IPS DF 4.7 (cell line): ENCODE results near the gene INPP4A.
"Not testable (repeated sequence)": the region's sequence is repeated elsewhere in the genome, so short reads cannot be mapped to it uniquely, and the experiment has no call there.

ENCODE experiments used
- DNase-seq: peaks from one replicate; pipeline ENCODE4 v3.0.0-alpha.2; 2013; ENCODE audit warnings: low spot score; ENCODE audit errors: extremely low read depth

INPP4A gene

DNA sequence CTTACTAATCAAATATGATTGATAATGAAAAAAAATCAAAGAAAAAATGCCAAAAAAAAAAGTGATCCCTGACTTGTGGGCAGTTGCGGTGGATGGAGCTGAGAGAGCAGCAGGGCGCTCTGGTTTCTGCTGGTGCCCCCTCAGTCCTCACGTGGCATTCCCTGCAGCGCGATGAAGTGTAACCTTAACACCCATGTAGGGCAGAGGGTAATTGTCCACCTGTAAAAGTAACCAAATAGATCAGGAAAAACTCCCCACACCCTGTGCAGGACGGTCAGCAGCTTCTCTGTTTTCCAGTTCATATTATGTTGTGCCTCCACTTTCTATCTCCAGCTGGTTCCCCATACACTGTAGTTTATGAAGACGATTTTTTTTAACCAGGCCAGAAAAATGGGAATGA is 138.6 kb downstream of the INPP4A start:
- no peak for DNase-seq

DNA sequence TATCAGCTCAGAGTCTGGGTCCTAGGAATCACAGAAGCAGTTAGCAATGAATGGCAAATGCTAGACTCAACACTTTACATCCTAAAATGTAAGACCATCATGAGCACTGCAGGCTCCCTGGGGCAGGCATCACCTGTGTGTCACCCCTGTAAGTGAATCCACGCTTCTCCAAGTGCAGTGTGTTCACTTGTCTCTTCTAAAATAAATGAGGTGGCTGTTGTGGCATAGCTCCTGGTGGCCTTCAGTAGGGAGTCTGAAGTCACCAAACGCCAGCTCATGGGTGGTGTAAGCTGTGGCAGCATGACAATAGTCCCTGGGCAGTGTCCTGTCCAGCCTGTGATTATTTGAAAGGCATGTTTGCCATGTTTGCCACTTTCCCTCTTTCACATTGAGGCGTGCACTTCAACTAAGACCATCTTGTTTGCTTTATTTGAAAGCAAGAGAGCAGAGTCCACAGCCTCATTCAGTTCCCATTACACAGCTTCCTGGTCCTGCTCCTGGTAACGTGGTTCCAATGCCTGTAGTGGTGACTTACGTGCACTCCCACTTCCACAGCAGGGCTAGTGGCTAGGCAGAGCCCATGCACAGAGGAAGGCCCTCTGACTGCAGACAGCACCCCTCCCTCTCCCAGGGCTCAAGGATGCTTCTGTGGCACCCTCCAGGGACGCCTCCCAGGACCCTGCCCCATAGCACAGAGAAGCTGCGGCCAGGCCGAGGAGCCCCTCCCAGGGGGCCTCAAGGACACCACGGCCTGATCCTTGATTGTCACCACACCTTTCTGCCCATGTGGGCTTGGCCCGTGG is 139.4 kb downstream of the INPP4A start:
- DNase-seq: no peak

GRCh38 chr2:98585386-98585785 is 140.7 kb downstream of the INPP4A start:
- no peak for DNase-seq

- no peak for DNase-seq
Observed at GRCh38 chr2:98586551-98587140, 142.0 kb downstream of the INPP4A start.

DNA sequence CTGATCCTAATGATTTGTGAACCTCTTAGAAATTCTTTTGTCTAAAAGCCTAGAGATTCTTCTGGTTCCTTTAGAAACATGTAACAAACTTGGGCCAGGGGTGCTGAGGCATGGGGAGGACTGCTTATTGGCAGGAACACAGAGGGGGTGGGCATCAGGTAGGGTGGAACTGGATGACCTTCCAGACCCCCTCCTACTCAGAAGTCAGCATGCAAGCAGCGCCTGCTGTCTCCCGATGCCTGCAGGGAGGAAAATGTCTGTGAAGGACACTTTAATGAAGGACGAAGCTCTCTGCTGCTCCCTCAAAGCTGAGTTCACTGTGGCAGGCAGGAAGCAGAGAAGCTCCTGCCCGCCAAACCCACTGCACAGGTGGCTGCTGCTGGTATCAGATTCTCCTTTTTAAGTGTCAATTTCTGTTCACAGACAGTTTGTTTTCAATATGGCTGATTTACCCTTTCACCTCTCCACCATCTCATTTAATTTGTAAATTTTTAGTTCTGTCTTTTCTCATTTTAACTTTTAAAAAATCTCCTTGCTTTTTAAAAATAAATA is 144.3 kb downstream of the INPP4A start:
- DNase-seq: no peak

- no peak for DNase-seq
Observed at GRCh38 chr2:98589489-98589888, 144.8 kb downstream of the INPP4A start.

- DNase-seq: no peak
Observed at GRCh38 chr2:98592565-98592964, 147.9 kb downstream of the INPP4A start.

DNA sequence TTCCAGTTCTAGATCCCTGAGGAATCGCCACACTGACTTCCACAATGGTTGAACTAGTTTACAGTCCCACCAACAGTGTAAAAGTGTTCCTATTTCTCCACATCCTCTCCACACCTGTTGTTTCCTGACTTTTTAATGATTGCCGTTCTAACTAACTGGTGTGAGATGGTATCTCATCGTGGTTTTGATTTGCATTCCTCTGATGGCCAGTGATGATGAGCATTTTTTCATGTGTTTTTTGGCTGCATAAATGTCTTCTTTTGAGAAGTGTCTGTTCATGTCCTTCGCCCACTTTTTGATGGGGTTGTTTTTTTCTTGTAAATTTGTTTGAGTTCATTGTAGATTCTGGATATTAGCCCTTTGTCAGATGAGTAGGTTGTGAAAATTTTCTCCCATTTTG is 150.0 kb downstream of the INPP4A start:
- not testable (repeated sequence) for DNase-seq

- DNase-seq: no peak
Observed at GRCh38 chr2:98598781-98599428, 154.2 kb downstream of the INPP4A start.

DNA sequence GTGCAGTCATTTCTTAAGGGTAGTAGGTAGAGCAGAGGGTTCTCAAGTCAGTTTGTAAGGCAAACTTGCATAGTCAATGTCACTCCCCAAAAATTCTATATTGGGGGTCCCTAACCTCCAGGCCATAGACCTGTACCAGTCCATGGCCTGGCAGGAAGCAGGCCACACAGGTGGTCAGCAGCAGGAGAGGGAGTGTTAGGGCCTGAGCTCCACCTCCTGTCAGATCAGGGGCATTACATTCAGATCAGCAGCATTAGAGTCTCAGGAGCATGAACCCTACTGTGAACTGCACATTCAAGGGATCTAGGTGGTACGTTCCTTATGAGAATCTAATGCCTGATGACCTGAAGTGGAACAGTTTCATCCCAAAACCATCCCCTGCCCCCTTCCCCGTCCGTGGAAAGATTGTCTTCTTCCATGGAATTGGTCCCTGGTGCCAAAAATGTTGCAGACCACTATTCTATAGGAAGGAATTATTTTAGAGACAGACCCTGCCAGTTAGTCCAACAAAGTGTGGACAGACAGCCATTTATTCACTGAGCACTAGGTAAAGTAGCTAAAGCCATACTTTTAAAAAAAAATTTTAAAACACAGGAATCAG is 157.0 kb downstream of the INPP4A start:
- DNase-seq: no peak

GRCh38 chr2:98604547-98604946 is 159.9 kb downstream of the INPP4A start:
- no peak for DNase-seq

DNA sequence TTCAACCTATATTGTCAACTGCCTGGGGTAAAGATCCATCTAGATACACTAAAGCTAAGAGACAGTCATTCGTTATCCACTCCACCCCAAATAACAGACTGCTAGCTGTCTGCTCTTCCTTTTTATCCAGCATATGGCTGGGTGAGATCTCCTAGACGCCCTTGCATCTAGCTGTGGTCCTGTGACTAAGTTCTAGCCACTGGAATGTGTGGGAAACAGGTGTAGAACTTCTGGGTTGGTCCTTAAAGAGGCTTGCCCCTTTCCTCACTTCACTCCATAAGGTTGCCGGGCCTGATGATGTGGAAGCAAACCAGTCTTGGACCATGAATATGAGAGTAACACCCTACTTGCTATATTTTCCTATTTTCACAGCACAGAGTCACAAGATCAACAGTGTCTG is 160.4 kb downstream of the INPP4A start:
- no peak for DNase-seq

GRCh38 chr2:98606431-98606830 is 161.8 kb downstream of the INPP4A start:
- DNase-seq: no peak

- no peak for DNase-seq
Observed at GRCh38 chr2:98607104-98607503, 162.4 kb downstream of the INPP4A start.

- DNase-seq: no peak
Observed at GRCh38 chr2:98607741-98608115, 163.1 kb downstream of the INPP4A start.

DNA sequence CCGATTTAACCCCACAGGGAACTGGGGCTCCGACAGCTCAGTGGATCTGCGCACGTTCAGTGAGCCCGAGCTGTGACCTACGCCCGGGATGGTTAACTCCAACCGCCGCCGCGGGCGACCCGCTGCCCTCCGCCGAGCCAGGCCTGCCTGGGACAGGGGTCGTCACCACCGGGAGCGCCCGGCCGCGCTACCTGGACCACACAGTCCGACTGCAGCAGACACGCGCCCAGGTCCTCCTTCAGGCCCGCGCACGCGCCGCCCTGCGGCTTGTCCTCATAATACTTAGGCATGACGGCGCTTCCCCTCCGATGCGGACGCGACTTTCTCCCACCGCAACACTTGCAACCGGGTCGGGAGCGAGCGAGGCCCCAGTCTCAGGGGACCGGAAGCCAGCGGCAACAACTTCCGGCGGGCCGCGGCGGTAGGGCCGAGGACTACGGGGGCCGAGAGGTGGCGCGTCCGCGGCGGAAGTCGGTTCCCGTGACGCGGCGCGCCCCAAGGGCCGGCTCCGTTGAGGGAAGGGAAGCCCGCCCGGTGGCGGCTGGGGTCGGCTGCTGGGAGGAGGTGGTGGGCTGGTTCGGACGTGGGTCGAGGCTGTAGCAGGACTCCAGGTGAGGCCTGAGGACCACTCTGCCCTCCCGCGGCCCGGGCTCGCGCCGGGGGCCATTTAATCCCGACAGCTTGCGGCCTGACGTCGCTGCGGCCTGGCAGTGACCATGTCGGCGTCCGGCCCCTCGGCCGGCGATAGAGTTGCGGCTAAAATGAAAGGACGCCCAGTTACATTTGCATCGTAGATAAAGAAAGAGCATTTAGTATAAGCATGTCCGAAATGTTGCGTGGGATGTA is 163.7 kb downstream of the INPP4A start, which contains the start of the genes COA5 and UNC50:
COA5 (minus strand) TSS at position 397 of the 846 bp plus-strand sequence; CDS start at position 290, 107 bp downstream.
UNC50 (plus strand) TSS at position 474 of the 846 bp plus-strand sequence. CDS start 1,171 bp downstream, outside the sequence.
- peak; percentile 51 for DNase-seq

GRCh38 chr2:98608962-98609604 is 164.4 kb downstream of the INPP4A start:
- DNase-seq: no peak

- no peak for DNase-seq
Observed at GRCh38 chr2:98614024-98614739, 169.5 kb downstream of the INPP4A start.

DNA sequence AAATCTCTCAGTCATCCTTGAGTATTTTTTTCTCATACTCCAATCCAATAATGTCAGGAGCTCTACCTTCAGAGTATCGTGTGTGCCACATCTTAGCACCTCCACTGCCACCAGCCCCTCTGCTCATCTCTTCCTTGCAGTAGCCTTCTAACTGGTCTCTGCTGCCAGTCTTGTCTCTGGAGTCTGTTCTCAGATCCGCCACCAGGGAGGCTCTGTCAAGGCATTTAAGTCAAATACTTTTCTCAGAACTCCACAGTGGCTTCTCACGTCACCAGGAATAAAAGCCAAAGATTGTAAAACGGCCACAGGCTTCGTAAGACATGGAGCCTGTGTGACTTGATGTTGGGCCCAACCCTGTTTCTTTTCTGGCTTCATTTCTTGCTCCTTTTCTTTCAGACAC is 170.8 kb downstream of the INPP4A start:
- no peak for DNase-seq

DNA sequence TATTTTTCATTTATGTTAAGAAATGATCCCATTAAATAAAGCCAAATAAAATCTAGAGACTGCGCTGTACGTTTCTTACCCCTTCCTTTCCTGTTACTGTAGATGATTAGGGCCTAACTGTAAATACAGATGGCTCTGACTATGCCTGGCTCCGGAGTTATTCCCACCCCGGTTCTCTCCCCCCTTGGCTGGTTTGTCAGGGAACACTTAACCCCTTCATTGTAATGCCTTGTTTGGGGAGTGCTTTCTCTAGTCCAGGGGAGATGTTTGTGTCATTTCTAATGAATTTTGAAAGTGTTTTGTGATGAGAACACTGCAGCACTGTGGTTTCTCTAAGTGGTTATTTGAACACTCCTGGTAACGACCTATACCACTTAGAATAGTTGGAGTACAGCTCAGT is 172.5 kb downstream of the INPP4A start:
- no peak for DNase-seq
